ENCODE data around the gene ILRUN.
"Not testable (repeated sequence)": the region's sequence is repeated elsewhere in the genome, so short reads cannot be mapped to it uniquely, and the experiment has no call there.

DNA sequence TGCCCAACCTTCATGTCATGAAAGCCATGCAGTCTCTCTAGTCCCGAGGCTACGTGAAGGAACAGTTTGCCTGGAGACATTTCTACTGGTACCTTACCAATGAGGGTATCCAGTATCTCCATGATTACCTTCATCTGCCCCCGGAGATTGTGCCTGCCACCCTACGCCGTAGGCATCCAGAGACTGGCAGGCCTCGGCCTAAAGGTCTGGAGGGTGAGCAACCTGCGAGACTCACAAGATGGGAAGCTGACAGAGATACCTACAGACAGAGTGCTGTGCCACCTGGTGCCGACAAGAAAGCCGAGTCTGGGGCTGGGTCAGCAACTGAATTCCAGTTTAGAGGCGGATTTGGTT, 47.7 kb upstream of the ILRUN start:
- TF ChIP-seq SP1 (IDR thresholded peaks at IDR 0.05); BHLHE40 (IDR thresholded peaks at IDR 0.05; ENCODE audit: borderline replicate concordance); TARDBP (IDR thresholded peaks at IDR 0.05); SUZ12 (IDR thresholded peaks at IDR 0.05); FOXK2 (IDR thresholded peaks at IDR 0.05); HDGF (IDR thresholded peaks at IDR 0.05; ENCODE audit: borderline replicate concordance); FOXM1 (IDR thresholded peaks at IDR 0.05; ENCODE audit: borderline replicate concordance); ARNT (IDR thresholded peaks at IDR 0.05): not testable (repeated sequence)
- TF ChIP-seq, protein P1, sequence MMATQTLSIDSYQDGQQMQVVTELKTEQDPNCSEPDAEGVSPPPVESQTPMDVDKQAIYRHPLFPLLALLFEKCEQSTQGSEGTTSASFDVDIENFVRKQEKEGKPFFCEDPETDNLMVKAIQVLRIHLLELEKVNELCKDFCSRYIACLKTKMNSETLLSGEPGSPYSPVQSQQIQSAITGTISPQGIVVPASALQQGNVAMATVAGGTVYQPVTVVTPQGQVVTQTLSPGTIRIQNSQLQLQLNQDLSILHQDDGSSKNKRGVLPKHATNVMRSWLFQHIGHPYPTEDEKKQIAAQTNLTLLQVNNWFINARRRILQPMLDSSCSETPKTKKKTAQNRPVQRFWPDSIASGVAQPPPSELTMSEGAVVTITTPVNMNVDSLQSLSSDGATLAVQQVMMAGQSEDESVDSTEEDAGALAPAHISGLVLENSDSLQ (IDR thresholded peaks at IDR 0.05), result not testable (repeated sequence)
